HL-60 (cell line): Measurements from ENCODE around the gene UBP1.

Source experiments
- GABPA ChIP-seq: IDR thresholded peaks from 2 replicates; pipeline ENCODE4 v1.6.1; 2012; ENCODE audit warnings: low read depth
- POLR2AphosphoS5 ChIP-seq: IDR thresholded peaks from 2 replicates; pipeline ENCODE4 v1.6.1; 2012; ENCODE audit warnings: low read depth
- SPI1 ChIP-seq: IDR thresholded peaks from 2 replicates; pipeline ENCODE4 v1.6.1; 2012; ENCODE audit warnings: low read depth, mild to moderate bottlenecking, borderline replicate concordance
- TF ChIP-seq, protein P1 (sequence below): IDR thresholded peaks from one replicate; pipeline ENCODE4 v1.5.1; 2011; ENCODE audit warnings: low read length, control low read depth, inconsistent platforms; ENCODE audit not compliant: insufficient read depth
- TF ChIP-seq, protein P2 (sequence below): IDR thresholded peaks from 2 replicates; pipeline ENCODE4 v1.6.1; 2012; ENCODE audit warnings: low read depth; ENCODE audit not compliant: insufficient replicate concordance

DNA sequence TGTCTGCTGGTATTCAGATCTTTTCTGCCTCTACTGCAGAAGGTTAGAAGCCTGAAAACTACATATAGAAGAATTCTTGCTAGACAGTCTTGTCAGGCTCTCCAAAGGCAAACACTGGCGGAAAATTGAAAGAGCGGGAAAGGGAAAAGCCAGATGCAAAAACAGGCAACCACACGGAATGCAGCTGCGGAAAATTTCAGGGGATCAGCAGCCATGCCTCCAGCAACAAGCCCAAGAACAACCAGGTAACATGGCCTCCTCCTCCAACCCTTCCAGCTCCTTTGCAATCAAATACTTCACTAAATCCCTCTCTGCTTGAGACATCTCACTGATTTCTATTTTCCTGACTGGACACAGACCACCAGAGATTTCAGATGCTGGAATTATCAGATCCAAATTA lies 9.6 kb downstream of the UBP1 start:
- TF ChIP-seq, protein P1, sequence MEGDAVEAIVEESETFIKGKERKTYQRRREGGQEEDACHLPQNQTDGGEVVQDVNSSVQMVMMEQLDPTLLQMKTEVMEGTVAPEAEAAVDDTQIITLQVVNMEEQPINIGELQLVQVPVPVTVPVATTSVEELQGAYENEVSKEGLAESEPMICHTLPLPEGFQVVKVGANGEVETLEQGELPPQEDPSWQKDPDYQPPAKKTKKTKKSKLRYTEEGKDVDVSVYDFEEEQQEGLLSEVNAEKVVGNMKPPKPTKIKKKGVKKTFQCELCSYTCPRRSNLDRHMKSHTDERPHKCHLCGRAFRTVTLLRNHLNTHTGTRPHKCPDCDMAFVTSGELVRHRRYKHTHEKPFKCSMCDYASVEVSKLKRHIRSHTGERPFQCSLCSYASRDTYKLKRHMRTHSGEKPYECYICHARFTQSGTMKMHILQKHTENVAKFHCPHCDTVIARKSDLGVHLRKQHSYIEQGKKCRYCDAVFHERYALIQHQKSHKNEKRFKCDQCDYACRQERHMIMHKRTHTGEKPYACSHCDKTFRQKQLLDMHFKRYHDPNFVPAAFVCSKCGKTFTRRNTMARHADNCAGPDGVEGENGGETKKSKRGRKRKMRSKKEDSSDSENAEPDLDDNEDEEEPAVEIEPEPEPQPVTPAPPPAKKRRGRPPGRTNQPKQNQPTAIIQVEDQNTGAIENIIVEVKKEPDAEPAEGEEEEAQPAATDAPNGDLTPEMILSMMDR, result no peak
- no peak for TF ChIP-seq POLR2AphosphoS5
- TF ChIP-seq GABPA, result no peak
- no peak for TF ChIP-seq SPI1
- TF ChIP-seq, protein P2, sequence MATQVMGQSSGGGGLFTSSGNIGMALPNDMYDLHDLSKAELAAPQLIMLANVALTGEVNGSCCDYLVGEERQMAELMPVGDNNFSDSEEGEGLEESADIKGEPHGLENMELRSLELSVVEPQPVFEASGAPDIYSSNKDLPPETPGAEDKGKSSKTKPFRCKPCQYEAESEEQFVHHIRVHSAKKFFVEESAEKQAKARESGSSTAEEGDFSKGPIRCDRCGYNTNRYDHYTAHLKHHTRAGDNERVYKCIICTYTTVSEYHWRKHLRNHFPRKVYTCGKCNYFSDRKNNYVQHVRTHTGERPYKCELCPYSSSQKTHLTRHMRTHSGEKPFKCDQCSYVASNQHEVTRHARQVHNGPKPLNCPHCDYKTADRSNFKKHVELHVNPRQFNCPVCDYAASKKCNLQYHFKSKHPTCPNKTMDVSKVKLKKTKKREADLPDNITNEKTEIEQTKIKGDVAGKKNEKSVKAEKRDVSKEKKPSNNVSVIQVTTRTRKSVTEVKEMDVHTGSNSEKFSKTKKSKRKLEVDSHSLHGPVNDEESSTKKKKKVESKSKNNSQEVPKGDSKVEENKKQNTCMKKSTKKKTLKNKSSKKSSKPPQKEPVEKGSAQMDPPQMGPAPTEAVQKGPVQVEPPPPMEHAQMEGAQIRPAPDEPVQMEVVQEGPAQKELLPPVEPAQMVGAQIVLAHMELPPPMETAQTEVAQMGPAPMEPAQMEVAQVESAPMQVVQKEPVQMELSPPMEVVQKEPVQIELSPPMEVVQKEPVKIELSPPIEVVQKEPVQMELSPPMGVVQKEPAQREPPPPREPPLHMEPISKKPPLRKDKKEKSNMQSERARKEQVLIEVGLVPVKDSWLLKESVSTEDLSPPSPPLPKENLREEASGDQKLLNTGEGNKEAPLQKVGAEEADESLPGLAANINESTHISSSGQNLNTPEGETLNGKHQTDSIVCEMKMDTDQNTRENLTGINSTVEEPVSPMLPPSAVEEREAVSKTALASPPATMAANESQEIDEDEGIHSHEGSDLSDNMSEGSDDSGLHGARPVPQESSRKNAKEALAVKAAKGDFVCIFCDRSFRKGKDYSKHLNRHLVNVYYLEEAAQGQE, result no peak
